Measurements from ENCODE around the gene TNFRSF19. TPM values are rescaled to one million over a fixed set of nuclear protein-coding genes. Genes with fewer than 3 reads are reported as not detected.

Gene TNFRSF19
- total and polyA plus RNA-seq, 4 donors: 0.27 to 2.8 (median 0.91) TPM

DNA sequence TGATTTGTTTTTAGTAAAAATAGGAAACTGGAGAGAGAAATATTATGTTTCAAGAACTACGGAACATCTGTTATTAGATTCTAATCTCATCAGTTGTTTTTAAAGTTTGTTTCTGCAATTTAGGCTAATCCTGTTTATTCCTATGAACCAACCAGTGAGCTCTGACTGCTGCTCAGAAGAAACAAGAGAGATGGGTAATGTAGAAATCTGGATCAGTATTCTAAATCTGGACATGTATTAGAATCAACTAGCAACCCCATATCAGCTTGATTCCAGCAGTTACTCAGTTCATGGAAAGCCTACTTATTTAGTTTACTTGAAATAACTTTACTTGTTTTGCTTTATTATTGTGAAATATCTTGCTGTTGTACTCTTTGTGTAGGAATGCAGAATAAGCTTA, 115.2 kb downstream of the TNFRSF19 start:
- Histone ChIP-seq H3K27ac (ENCODE audit: low read depth in 1 of 2, low read length in 2 of 2) (no peak overlapping the region), H3K27me3 (ENCODE audit: control insufficient read depth in 4 of 4, insufficient read depth in 4 of 4, low read length in 3 of 4) (no peaks in the 10 kb centered on the region), H3K9me3 (ENCODE audit: control insufficient read depth in 4 of 4, low read length in 3 of 4) (no peaks in the 10 kb centered on the region), H3K4me3 (ENCODE audit: low read depth in 1 of 3, low read length in 3 of 3) (no peak overlapping the region), H3K4me1 (ENCODE audit: control insufficient read depth in 4 of 4, insufficient read depth in 4 of 4, low read length in 3 of 4) (no peaks in the 10 kb centered on the region), H3K9ac (ENCODE audit: low read depth in 1 of 2, low read length in 2 of 2) (no peak overlapping the region), H3K36me3 (ENCODE audit: control insufficient read depth in 4 of 4, insufficient read depth in 3 of 4, low read depth in 1 of 4, low read length in 3 of 4) (peaks cover 0 to 1% (median 0%) of the 10 kb centered on the region in 4 donors)
- TF ChIP-seq, protein P1, sequence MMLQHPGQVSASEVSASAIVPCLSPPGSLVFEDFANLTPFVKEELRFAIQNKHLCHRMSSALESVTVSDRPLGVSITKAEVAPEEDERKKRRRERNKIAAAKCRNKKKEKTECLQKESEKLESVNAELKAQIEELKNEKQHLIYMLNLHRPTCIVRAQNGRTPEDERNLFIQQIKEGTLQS (IDR thresholded peaks at IDR 0.05): no peak
- TF ChIP-seq MAX (IDR thresholded peaks at IDR 0.05) (no peak), EGR1 (IDR thresholded peaks at IDR 0.05; ENCODE audit: low read depth in 2 of 2) (no peak), RXRA (IDR thresholded peaks at IDR 0.05) (no peak), HNF4G (IDR thresholded peaks at IDR 0.05) (no peak), TAF1 (conservative IDR thresholded peaks at IDR 0.05) (no peak), FOXA2 (IDR thresholded peaks at IDR 0.05) (no peak), YY1 (IDR thresholded peaks at IDR 0.05) (no peak), RAD21 (IDR thresholded peaks at IDR 0.05) (no peak), CTCF (IDR thresholded peaks at IDR 0.05; ENCODE audit: low read depth, low read length, missing input control) (no peak), GABPA (IDR thresholded peaks at IDR 0.05 in 1 of 2, conservative IDR thresholded peaks at IDR 0.05 in 1 of 2) (no peak), NR2F2 (IDR thresholded peaks at IDR 0.05) (no peak)
- WGBS: 91% methylated on average over 1 of the region's 1 CpG
- no peak for DNase-seq (ENCODE audit: low spot score)

DNA sequence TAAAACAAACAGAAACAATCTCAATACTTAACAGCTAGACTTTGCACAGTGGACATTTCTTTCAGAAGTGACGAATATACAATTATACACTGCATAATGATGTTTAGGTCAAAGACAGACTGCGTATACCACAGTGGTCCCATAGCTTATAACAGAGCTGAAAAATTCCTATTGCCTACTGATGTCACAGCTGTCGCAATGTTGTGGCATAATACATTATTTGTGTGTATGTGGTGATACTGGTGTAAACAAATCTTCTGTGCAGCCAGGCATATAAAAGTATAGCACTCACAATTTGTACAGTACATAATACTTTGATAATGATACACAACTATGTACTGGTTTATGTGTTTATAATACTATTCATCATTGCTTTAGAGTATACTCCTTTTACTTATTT, 116.7 kb downstream of the TNFRSF19 start:
- Histone ChIP-seq H3K4me3 (ENCODE audit: low read depth in 1 of 3, low read length in 3 of 3) (no peak overlapping the region), H3K9me3 (ENCODE audit: control insufficient read depth in 4 of 4, low read length in 3 of 4) (no peaks in the 10 kb centered on the region), H3K9ac (ENCODE audit: low read depth in 1 of 2, low read length in 2 of 2) (no peak overlapping the region), H3K4me1 (ENCODE audit: control insufficient read depth in 4 of 4, insufficient read depth in 4 of 4, low read length in 3 of 4) (no peaks in the 10 kb centered on the region), H3K27ac (ENCODE audit: low read depth in 1 of 2, low read length in 2 of 2) (no peak overlapping the region), H3K27me3 (ENCODE audit: control insufficient read depth in 4 of 4, insufficient read depth in 4 of 4, low read length in 3 of 4) (no peaks in the 10 kb centered on the region), H3K36me3 (ENCODE audit: control insufficient read depth in 4 of 4, insufficient read depth in 3 of 4, low read depth in 1 of 4, low read length in 3 of 4) (peaks cover 0 to 1% (median 0%) of the 10 kb centered on the region in 4 donors)
- WGBS: 87% methylated on average over 3 of the region's 3 CpGs
- no peak for DNase-seq (ENCODE audit: low spot score)
- no peak for TF ChIP-seq NR2F2 (IDR thresholded peaks at IDR 0.05)
- no peak for TF ChIP-seq YY1 (IDR thresholded peaks at IDR 0.05)
- TF ChIP-seq, protein P2, sequence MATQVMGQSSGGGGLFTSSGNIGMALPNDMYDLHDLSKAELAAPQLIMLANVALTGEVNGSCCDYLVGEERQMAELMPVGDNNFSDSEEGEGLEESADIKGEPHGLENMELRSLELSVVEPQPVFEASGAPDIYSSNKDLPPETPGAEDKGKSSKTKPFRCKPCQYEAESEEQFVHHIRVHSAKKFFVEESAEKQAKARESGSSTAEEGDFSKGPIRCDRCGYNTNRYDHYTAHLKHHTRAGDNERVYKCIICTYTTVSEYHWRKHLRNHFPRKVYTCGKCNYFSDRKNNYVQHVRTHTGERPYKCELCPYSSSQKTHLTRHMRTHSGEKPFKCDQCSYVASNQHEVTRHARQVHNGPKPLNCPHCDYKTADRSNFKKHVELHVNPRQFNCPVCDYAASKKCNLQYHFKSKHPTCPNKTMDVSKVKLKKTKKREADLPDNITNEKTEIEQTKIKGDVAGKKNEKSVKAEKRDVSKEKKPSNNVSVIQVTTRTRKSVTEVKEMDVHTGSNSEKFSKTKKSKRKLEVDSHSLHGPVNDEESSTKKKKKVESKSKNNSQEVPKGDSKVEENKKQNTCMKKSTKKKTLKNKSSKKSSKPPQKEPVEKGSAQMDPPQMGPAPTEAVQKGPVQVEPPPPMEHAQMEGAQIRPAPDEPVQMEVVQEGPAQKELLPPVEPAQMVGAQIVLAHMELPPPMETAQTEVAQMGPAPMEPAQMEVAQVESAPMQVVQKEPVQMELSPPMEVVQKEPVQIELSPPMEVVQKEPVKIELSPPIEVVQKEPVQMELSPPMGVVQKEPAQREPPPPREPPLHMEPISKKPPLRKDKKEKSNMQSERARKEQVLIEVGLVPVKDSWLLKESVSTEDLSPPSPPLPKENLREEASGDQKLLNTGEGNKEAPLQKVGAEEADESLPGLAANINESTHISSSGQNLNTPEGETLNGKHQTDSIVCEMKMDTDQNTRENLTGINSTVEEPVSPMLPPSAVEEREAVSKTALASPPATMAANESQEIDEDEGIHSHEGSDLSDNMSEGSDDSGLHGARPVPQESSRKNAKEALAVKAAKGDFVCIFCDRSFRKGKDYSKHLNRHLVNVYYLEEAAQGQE (IDR thresholded peaks at IDR 0.05): no peak
- TF ChIP-seq HNF4G (IDR thresholded peaks at IDR 0.05): no peak
- TF ChIP-seq MAX (IDR thresholded peaks at IDR 0.05): no peak
- TF ChIP-seq, protein P3, sequence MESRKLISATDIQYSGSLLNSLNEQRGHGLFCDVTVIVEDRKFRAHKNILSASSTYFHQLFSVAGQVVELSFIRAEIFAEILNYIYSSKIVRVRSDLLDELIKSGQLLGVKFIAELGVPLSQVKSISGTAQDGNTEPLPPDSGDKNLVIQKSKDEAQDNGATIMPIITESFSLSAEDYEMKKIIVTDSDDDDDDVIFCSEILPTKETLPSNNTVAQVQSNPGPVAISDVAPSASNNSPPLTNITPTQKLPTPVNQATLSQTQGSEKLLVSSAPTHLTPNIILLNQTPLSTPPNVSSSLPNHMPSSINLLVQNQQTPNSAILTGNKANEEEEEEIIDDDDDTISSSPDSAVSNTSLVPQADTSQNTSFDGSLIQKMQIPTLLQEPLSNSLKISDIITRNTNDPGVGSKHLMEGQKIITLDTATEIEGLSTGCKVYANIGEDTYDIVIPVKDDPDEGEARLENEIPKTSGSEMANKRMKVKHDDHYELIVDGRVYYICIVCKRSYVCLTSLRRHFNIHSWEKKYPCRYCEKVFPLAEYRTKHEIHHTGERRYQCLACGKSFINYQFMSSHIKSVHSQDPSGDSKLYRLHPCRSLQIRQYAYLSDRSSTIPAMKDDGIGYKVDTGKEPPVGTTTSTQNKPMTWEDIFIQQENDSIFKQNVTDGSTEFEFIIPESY (IDR thresholded peaks at IDR 0.05): no peak
- TF ChIP-seq FOXA1 (IDR thresholded peaks at IDR 0.05): no peak
- no peak for TF ChIP-seq JUND (IDR thresholded peaks at IDR 0.05)
- no peak for TF ChIP-seq HNF4A (conservative IDR thresholded peaks at IDR 0.05)
- TF ChIP-seq, protein P1 (IDR thresholded peaks at IDR 0.05): no peak
- TF ChIP-seq RXRA (IDR thresholded peaks at IDR 0.05): no peak

Data from liver (tissue), 9 donors.